Fibroblast of peridontal ligament (primary cell): ENCODE results near the gene KCNK10.

Source experiments
- DNase-seq: peaks from one replicate; pipeline ENCODE4 v3.0.0-alpha.2; 2010; ENCODE audit errors: extremely low read depth

The KCNK10 gene, protein sequence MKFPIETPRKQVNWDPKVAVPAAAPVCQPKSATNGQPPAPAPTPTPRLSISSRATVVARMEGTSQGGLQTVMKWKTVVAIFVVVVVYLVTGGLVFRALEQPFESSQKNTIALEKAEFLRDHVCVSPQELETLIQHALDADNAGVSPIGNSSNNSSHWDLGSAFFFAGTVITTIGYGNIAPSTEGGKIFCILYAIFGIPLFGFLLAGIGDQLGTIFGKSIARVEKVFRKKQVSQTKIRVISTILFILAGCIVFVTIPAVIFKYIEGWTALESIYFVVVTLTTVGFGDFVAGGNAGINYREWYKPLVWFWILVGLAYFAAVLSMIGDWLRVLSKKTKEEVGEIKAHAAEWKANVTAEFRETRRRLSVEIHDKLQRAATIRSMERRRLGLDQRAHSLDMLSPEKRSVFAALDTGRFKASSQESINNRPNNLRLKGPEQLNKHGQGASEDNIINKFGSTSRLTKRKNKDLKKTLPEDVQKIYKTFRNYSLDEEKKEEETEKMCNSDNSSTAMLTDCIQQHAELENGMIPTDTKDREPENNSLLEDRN

DNA sequence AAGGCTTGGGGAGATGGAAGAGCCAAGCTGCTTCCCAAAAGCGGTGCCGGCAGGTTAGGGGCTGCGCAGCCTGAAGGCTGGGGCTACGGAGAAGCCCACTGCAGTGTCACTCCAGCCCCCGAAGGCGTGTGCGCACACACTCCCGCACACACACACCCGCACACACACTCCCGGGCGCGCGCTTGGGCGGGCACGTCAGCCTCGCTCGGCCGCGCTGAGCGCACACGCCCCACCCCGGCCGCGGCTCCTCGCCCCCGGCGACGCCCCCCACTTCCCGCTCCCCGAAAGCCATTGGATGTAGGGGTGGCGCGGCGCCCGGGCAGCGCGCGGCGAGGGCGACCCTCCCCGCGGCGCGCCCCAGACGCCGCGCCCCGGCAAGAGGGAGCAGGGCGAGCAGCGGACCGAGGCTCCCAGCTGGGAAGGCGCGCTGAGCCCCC, at the start of gene KCNK10:
KCNK10 (minus strand) TSS at position 184 of the 437 bp plus-strand sequence. CDS start 471 bp downstream, outside the sequence.
- DNase-seq = no peak

DNA sequence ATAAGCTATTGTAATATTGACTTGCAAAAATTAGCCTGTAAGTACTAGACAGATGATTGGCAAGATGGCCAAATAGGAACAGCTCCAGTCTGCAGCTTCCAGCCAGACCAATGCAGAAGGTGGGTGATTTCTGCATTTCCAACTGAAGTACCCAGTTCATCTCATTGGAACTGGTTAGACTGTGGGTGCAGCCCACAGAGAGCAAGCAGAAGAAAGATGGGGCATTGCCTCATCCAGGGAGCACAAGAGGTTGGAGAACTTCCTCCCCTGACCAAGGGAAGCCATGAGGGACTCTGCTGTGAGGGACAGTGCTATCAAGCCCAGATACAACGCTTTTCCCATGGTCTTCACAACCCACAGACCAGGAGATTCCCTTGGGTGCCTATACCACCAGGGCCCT, 46.4 kb upstream of the KCNK10 start:
- no peak for DNase-seq

DNA sequence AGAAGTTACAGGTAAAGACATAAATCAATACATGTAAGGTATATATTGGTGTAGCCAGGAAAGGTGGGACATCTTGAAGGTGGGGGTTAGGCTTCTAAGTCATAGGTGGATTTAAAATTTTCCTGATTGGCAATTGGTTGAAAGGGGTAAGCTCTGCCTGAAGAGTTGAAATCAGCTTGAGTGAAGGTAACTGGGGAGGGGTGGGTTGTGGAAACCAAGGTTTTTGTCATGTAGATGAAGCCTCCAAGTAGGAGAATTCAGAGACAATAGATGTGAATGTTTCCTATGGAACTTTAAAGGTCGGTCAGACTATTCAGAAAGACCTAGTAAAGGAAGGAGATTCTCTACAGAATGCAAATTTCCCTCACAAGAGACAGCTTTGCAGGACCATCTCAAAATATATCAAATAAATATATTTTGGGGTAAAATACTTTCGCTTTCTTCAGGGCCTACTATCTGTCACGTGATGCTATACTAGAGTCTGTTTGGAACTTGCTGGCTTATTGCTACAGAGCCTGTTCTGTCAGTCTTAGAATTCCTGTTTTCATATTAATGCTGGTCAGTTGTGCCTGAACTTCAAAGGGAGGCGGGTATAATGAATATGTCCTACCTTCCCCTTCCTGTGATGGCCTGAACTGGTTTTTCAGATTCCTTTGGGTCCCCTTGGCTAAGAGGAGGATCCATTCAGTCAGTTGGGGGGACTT, 41.8 kb upstream of the KCNK10 start:
- DNase-seq = no peak

DNA sequence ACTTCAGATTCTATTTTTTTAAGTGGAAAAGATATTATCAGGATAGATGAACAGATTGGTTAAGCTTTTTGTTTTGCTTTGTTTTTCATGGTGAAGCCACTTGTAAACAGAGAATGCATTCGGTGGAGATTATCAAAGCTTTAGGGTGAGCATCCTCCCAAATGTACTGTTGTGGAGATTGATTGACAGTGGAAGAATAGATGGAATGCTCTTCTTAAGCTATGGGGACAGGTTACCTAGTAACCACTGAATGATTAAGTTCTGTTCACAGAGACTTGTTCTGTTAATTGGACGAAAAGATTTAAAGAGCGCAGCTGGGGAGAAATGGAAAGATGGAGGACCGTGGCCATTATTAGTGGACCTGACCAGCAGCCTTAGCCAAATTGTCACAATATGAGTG, 40.6 kb upstream of the KCNK10 start:
- no peak for DNase-seq

DNA sequence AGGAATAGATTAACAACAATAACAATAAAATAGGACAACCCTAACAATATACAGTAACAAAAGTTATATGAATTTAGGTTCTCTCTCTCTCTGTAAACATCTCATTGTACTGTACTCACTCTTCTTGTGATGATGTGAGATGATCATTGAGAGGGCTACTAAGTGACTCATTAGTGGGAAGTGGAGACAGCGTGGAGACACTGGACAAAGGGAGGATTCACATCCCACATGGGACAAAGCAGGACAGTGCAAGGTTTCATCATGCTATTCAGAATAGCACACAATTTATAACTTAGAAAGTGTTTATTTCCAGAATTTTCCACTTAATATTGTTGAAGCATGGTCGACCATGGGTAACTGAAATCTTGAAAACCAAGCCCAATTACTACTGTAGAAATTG, 36.4 kb upstream of the KCNK10 start:
- no peak for DNase-seq

DNA sequence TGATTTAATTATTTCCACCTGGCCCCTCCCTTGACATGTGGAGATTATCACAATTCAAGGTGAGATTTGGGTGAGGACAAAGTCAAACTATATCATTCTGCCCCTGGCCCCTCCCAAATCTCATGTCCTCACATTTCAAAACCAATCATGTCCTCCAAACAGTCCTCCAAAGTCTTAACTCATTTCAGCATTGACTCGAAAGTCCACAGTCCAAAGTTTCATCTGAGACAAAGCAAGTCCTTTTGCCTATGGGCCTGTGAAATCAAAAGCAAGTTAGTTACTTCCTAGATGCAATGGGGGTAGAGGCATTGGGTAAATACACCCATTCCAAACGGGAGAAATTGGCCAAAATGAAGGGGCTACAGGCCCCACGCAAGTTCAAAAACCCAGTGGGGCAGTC, 31.3 kb upstream of the KCNK10 start:
- DNase-seq = no peak

DNA sequence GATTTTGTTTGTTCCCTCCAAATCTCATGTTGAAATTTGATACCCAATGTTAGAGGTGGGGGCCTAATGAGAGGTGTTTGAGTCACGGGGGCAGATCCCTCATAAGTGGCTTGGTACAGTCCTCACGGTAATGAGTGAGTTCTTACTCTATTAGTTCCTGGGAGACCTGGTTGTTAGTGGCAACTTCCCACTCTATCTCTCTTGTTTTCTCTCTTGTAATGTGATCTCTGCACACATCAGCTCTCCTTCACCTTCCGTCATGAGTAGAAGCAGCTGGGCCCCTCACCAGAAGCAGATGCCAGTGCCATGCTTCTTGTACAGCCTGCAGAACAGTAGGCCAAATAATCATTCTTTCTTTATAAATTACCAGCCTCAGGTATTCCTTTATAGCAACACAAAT, 29.6 kb upstream of the KCNK10 start:
- no peak for DNase-seq

DNA sequence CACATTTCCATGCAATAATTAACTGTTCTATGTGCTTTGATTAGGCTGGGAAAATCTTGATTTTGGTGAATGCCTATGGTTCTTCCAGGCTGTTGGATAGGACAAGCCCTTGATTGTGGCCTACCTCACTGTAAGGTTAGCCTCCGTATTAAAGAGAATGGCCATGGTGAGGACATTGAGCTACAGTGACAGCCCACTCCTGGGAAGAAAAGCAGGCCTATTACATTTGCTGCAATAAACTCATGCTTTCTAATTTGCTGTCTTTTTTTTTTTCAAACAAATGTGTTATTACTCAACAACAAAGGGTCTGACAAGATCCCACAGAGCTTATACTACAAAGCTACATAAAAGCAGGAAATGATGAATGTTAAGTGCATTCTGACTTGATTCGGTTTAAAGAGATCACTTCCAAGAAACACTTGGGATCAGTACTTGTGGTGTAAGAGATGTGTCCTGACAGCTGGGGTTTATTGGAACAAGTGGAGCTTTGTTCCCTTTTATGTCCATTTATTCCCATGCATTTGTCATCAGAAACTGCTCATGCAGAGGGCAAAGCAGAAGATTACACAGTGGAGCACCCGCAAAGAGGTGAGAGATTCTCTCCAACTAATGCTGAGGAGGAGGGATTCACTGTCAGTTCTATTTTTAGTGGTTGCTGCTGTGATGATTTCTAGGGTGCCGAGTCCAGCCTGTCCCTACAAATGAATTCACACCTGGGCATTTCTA, 29.1 kb upstream of the KCNK10 start:
- no peak for DNase-seq

DNA sequence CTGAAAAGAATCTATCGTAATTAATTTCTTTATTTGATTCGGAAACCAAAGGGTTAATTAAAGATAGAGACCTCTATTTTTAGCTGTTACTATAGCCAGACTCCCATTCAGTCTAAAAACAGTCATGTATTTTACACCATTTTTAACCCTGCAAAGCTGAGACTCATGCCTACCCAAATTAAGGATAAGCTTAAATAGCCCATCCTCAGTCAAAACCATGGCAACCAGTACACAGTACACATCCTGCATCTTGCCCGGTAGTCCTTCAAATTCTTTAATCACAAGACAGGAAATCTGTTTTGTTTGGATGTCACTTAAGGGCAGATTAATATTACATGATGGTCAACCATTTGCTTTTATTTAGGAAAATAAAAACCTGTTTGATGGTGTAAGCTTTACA, 25.5 kb upstream of the KCNK10 start:
- no peak for DNase-seq

DNA sequence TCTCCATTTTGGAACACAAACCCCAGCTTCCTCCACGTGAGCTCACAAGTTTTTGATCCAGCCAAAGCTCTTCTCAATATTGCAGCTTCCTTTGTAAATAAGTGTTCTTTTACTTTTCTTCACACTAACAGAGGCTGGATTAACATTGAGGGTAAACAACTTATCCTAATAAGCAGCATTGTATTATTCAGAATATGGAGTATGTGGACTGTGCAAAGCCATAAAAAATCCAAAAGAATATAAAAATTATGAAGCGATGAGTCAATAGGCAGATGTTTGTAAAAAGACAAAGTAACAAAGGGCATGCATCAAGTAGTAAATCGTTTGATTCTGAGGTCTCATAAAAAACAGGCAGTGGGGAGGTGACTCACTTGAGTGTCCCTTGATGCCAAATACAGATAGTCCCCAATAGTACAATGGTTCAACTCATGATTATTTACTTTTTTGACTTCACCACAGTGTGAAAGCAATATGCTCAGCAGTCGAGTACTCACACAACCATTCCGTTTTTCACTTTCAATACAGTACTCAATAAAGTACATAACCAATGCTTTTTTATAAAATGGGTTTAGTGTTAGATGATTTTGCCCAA, 23.1 kb upstream of the KCNK10 start:
- no peak for DNase-seq

DNA sequence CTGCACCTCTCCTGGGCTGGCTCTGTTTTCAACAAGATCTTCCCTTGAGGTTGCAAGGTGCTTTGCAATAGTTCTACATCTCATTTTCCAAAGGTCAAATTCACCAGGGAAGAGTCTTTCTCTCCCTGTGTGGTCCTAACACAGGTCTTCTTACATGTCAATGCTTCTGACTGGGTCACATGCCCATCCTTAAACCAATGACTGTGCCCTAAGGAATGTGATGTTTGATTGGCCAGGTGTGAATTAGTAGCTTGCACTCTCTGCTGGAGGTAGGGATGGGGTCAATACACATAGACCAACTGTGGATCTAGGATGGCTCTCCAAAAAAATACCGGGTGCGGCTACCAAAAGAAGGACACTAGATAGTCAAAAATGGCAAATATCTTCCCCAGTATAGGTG, 19.9 kb upstream of the KCNK10 start:
- DNase-seq = no peak

DNA sequence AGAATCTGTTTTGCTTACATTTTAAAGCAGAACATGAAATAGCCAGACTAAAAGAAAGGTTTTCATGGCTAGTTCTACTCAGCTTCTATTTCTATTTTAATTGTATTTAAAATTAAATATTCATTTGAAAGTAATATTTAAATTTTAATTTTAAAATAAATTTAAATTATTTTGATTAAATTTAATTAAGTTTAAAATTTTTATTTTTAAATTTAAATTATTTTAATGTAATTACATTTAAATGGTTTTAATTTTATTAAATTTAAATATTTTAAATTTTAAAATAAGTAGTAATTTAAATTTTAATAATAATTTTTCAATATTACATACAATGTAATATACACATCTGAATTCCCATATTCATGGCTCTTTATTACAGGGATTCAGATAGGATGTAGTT, 17.3 kb upstream of the KCNK10 start:
- DNase-seq = no peak

DNA sequence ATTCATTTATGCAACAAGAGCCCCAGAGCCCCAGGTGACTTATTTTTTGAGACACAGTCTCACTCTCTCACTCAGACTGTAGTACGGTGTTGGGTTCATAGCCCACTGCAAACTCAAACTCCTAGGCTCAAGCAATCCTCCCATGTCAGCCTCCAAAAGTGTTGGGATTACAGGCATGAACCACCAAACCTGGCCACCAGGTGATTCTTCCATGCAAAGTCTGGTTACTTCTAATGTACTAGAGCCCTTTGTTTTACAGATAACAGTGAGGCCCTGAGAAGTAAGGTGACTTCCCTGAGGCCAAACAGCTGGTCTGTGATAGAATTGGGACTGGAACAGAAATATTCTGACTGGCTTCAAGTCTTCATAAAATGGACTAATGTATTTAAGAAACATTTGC, 10.0 kb upstream of the KCNK10 start:
- no peak for DNase-seq

DNA sequence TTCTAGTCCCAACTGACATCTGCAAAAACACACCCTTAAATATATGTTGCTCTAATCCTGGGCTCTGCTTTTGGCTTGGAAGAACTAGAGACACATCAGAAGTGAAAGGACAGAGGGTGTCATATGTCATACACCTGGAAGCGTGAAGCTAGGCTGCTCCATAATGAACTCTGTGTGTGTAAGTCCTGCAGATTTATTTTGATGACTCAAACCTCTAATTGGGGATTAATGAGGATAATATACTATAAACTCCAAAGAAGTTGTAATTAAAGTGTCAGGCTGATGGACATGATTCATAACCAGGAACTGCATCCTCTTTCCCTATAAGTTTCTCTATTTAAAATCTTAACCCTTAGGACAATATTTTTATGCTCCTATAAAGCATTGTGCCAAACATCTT, 4.4 kb upstream of the KCNK10 start:
- DNase-seq = no peak

DNA sequence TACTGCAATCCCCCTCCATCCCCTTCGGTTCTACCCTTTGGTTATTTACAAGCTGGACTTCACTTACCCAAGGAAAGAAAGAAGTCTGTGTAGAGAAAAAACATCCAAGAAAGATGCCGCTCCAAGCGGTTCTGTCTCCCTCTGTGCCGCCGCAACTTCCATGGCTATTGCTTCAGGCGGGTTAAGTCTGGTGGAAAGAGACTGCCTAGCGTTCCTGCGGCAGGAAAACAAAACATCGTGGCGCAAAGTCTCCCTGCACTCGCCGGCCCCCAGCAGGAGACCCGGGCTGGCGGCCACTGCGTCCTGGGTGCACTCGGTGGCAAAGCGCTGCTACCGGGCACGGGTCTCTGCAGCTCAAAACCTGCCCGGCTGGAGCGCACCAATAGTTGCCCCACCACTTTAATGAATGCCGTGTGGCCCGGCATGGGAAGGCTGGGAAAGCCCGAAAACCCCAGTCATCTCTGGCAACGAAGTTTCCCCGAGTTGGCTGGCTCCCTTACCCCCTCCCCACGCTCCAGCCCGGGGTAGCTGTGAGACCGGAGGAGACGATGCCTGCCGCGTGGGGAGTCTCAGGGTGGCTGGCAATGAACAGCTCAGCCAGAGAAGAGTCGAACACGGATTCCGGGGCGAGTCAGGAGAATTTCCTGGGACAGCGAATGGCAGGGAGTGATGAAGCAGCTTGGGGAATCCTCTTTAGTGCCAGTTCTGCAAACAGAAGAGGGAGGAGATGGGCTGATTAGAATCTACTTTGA, 3.5 kb upstream of the KCNK10 start:
- no peak for DNase-seq

DNA sequence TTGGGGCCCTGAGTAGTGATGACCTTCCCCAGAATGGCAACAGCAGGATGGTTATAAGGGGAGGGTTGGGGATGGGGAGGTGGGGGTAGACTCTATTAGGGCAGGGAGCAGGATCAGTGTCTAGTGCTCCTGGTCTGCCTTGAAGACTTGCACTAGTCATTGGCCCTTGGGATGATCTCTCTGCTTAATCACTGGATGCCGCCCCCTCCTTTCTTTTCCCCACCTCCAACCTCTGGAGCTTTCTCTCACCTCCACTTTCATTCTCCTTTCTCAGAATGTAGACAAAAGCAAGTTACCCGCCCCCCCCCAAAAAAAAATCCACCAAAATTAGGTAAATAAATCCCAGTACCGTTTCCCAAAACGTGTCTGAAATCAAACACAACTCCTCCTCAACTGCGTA, 2.8 kb upstream of the KCNK10 start:
- no peak for DNase-seq

DNA sequence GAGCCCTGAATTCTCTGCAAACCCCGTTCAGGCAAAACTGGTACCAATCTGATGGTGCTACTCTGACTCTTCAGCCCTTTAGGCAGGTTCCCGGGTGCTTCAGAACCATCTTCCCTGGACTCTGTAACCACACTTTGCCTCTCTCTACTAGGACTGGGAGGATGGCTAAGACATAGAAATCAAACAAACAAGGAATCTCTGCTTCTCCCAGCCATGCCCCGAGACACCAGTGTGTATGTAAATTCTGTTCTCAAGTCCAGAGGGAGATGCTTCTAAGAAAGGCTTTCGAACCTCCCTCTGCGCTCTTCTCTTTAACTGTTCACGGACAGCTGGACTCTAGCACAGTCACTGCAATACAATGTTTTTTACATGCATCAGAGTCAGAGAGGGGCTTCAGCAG, 1.9 kb upstream of the KCNK10 start:
- no peak for DNase-seq

DNA sequence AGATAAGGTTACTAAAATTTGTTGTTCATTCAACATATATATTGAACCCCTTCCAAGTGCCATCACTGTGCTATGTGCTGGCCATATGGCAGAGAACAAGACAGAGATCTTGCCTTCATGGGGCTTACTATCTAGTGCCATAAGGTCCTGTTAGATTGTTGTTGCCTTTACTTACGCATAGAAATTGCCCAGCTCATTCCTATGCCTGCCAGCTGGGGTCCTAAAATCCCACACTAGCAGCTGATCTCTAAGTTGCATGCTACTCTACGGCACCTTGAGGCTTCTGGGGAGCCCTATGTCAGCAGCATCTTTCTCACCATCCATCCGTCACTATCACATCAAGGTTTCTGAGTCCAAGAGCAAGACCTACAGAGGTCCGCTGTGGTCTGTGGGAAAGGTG, 1.4 kb upstream of the KCNK10 start:
- DNase-seq = no peak

DNA sequence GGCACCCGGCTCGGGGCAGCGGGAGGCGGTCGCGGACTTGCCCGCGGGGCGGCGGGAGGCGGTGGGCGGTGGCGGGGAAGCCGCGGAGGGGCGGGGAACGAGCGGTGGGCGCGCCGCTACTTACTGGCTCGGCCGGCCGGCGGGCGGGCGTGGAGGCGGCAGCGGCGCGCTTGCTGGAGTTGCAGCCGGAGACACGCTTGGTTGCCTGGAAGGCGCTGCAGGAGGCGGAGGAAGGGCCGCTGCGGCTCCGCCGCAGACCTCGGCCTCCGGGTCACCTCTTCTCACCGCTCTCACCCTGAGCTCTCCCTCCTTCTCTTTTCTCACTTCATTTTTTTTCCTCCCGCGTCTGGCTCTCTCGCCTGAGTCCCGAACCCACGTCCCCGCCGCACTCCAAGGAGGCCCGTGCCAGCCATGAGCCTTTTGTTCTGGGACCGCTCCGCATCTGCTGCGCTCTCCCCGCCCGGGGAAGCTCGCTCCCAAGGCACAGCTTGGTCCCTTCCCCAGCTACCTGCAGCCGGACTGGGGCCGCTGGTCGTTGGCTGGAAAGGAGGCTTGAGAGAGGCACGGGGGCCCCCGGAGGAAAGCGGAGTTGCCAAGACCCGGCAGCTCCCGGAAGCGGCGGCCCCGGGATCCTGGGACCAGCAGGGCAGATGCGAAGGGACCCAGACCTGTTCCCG, 592 bp upstream of the KCNK10 start:
- no peak for DNase-seq

DNA sequence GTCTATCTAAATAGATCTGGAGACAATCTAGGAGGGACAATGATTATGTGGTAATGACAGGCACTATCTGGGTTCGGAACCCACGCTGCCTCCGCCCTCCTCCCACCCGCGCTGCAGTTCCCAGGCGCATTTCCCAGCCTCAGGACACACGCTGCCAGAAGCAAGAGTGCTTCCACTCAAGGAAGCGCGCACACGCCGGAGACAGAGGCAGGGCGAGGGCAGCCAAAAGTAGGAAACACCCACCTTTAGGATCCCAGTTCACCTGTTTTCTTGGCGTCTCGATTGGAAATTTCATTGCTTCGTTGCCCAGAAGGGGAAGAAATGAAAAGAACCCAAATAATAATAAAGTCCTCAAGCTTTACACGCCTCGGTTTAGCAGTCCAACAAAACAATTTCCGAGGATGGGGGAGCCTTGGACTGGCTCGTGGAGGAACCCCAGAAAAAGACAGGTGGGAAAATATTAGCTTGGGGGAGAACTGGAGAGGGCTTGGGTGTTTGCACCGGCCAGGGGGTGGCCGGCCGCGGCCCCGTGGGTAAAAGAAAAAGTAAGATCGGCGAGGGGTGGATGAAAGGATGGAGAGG, 474 bp downstream of the KCNK10 start:
- DNase-seq = no peak
